IMR-90 (cell line): Measurements from ENCODE around the gene DUSP10. TPM values are rescaled to one million over a fixed set of nuclear protein-coding genes. Genes with fewer than 3 reads are reported as not detected.

Source experiments
- BHLHE40 ChIP-seq: fragments of 150-350 bp; IDR thresholded peaks from 2 replicates; pipeline ENCODE4 v1.6.1; 2016; ENCODE audit warnings: mild to moderate bottlenecking, low read depth, low read length
- ELK1 ChIP-seq: fragments of 150-350 bp; IDR thresholded peaks from 2 replicates; pipeline ENCODE4 v1.6.1; 2016; ENCODE audit warnings: low read depth, mild to moderate bottlenecking, low read length, moderate library complexity, borderline replicate concordance
- MAFK ChIP-seq: IDR thresholded peaks from 2 replicates; pipeline ENCODE4 v1.6.1; 2012; ENCODE audit warnings: low read depth, low read length, improper control_type of control experiment
- polyA plus RNA-seq, 3 experiments: library from polyadenylated mRNA; depleted of rRNA; stranded (reverse); fragments of >200 nt; gene quantifications; 2 replicates each; pipeline ENCODE4 v1.2.3, GENCODE V29; 2012; ENCODE audit warnings: low replicate concordance in 1 of 3
- total RNA-seq: library from RNA; depleted of rRNA; stranded (reverse); fragments of >200 nt; gene quantifications from 2 replicates; pipeline ENCODE4 v1.2.3, GENCODE V29; 2012
- TF ChIP-seq, protein P1 (sequence below): conservative IDR thresholded peaks from 2 replicates; pipeline ENCODE4 v1.5.1; 2012; ENCODE audit warnings: mild to moderate bottlenecking, low read depth, low read length, improper control_type of control experiment

Gene DUSP10
- total and polyA plus RNA-seq, 2 of the 4 experiments (the other 2 are of a cell fraction) = 41.7 to 59.1 TPM

GRCh38 chr1:221722254-221723017 is 19.5 kb downstream of the DUSP10 start (continued):
- TF ChIP-seq ELK1 = no peak
- no peak for TF ChIP-seq BHLHE40
- no peak for TF ChIP-seq MAFK
- TF ChIP-seq, protein P1, sequence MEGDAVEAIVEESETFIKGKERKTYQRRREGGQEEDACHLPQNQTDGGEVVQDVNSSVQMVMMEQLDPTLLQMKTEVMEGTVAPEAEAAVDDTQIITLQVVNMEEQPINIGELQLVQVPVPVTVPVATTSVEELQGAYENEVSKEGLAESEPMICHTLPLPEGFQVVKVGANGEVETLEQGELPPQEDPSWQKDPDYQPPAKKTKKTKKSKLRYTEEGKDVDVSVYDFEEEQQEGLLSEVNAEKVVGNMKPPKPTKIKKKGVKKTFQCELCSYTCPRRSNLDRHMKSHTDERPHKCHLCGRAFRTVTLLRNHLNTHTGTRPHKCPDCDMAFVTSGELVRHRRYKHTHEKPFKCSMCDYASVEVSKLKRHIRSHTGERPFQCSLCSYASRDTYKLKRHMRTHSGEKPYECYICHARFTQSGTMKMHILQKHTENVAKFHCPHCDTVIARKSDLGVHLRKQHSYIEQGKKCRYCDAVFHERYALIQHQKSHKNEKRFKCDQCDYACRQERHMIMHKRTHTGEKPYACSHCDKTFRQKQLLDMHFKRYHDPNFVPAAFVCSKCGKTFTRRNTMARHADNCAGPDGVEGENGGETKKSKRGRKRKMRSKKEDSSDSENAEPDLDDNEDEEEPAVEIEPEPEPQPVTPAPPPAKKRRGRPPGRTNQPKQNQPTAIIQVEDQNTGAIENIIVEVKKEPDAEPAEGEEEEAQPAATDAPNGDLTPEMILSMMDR = no peak
